ENCODE results near the gene IFNA5.

The IFNA5 gene

GRCh38 chr9:21265421-21266189 is 39.5 kb downstream of the IFNA5 start:
- H3K4me3 ChIP-seq (ENCODE audit: insufficient read depth, low read depth, low read length, poor library complexity, severe bottlenecking) = no peak overlapping the region
- no peaks in the 10 kb centered on the region for H3K9me3 ChIP-seq (ENCODE audit: control insufficient read depth, low read length)
- no peaks in the 10 kb centered on the region for H3K36me3 ChIP-seq (ENCODE audit: control insufficient read depth, insufficient read depth, low read length)
- no peak overlapping the region for H3K27ac ChIP-seq (ENCODE audit: insufficient read depth, low read length, poor library complexity, severe bottlenecking)
- no peaks in the 10 kb centered on the region for H3K27me3 ChIP-seq (replicated peaks; ENCODE audit: control insufficient read depth, insufficient read depth, low read length, poor library complexity, severe bottlenecking)
- H3K4me1 ChIP-seq (ENCODE audit: control insufficient read depth, insufficient read depth, low read length, poor library complexity, severe bottlenecking) = no peaks in the 10 kb centered on the region
- no peak for DNase-seq

GRCh38 chr9:21255538-21256212 is 49.4 kb downstream of the IFNA5 start:
- Histone ChIP-seq H3K36me3 (ENCODE audit: control insufficient read depth, insufficient read depth, low read length) (no peaks in the 10 kb centered on the region), H3K4me3 (ENCODE audit: insufficient read depth, low read depth, low read length, poor library complexity, severe bottlenecking) (no peak overlapping the region), H3K27me3 (replicated peaks; ENCODE audit: control insufficient read depth, insufficient read depth, low read length, poor library complexity, severe bottlenecking) (no peaks in the 10 kb centered on the region), H3K27ac (ENCODE audit: insufficient read depth, low read length, poor library complexity, severe bottlenecking) (no peak overlapping the region), H3K9me3 (ENCODE audit: control insufficient read depth, low read length) (no peaks in the 10 kb centered on the region), H3K4me1 (ENCODE audit: control insufficient read depth, insufficient read depth, low read length, poor library complexity, severe bottlenecking) (peaks cover 2% of the 10 kb centered on the region)
- DNase-seq = no peak
